Duodenal mucosa (tissue), 2 donors: ENCODE measurements around the gene P4HTM.

Source experiments
- H3K27ac ChIP-seq: one replicate; pipeline ENCODE4 v1.7.0; 2013; ENCODE audit warnings: low read depth, low read length
- H3K27me3 ChIP-seq, 2 donors: one replicate each; pipeline ENCODE4 v1.7.0; 2013; ENCODE audit warnings: low read length in 2 of 2, control low read depth in 1 of 2; ENCODE audit not compliant: insufficient read depth in 2 of 2, control insufficient read depth in 1 of 2
- H3K36me3 ChIP-seq, 2 donors: one replicate each; pipeline ENCODE4 v1.7.0; 2013; ENCODE audit warnings: low read length in 2 of 2, control low read depth in 1 of 2; ENCODE audit not compliant: insufficient read depth in 2 of 2, control insufficient read depth in 1 of 2
- H3K4me1 ChIP-seq, 2 donors: one replicate each; pipeline ENCODE4 v1.7.0; 2013; ENCODE audit warnings: low read length in 2 of 2, control low read depth in 1 of 2; ENCODE audit not compliant: insufficient read depth in 2 of 2, control insufficient read depth in 1 of 2
- H3K4me3 ChIP-seq, 2 donors: one replicate each; pipeline ENCODE4 v1.7.0; 2013; ENCODE audit warnings: low read length in 2 of 2, low read depth in 1 of 2
- H3K9ac ChIP-seq, 2 donors: one replicate each; pipeline ENCODE4 v1.7.0; 2013; ENCODE audit warnings: low read length in 2 of 2, low read depth in 1 of 2
- H3K9me3 ChIP-seq, 2 donors: one replicate each; pipeline ENCODE4 v1.7.0; 2013; ENCODE audit warnings: low read length in 2 of 2, control low read depth in 1 of 2; ENCODE audit not compliant: control insufficient read depth in 1 of 2

Gene P4HTM

GRCh38 chr3:48962340-48962739, 27.7 kb upstream of the P4HTM start:
- H3K36me3 ChIP-seq = peaks cover 20 to 40% of the 10 kb centered on the region in 2 donors
- no peak overlapping the region for H3K9ac ChIP-seq
- no peaks in the 10 kb centered on the region for H3K9me3 ChIP-seq
- no peak overlapping the region for H3K4me3 ChIP-seq
- H3K4me1 ChIP-seq = no peaks in the 10 kb centered on the region
- H3K27me3 ChIP-seq = no peaks in the 10 kb centered on the region
- no peak overlapping the region for H3K27ac ChIP-seq

DNA sequence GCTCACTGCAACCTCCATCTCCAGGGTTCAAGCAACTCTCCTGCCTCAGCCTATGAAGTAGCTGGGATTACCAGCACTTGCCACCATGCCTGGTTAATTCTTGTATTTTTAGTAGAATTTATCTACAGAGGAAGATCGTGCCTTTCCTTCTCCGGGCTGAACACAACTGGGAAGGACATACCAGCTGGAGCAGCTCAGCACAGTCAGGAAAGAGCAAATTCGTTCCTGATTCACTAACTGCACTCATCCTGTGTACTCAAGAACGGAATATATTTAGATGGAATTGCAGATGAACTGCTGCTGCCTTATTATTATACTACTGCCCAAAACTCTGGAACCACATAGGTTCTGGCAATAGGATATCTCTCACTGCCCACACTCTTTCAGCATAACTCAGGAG, 27.1 kb upstream of the P4HTM start:
- Histone ChIP-seq H3K27me3 (no peaks in the 10 kb centered on the region), H3K4me3 (no peak overlapping the region), H3K4me1 (no peaks in the 10 kb centered on the region), H3K36me3 (peaks cover 18 to 36% of the 10 kb centered on the region in 2 donors), H3K9ac (no peak overlapping the region), H3K27ac (no peak overlapping the region), H3K9me3 (no peaks in the 10 kb centered on the region)

- H3K9me3 ChIP-seq = no peaks in the 10 kb centered on the region
- H3K4me3 ChIP-seq = no peak overlapping the region
- no peak overlapping the region for H3K27ac ChIP-seq
- no peaks in the 10 kb centered on the region for H3K27me3 ChIP-seq
- H3K36me3 ChIP-seq = peaks cover 18 to 36% of the 10 kb centered on the region in 2 donors
- no peaks in the 10 kb centered on the region for H3K4me1 ChIP-seq
- no peak overlapping the region for H3K9ac ChIP-seq
These were observed 26.4 kb upstream of the P4HTM start for GRCh38 chr3:48963591-48963990.

GRCh38 chr3:48966367-48966766, 23.7 kb upstream of the P4HTM start:
- Histone ChIP-seq H3K9ac (no peak overlapping the region), H3K4me1 (no peaks in the 10 kb centered on the region), H3K36me3 (peaks cover 29 to 62% of the 10 kb centered on the region in 2 donors), H3K27ac (no peak overlapping the region), H3K9me3 (no peaks in the 10 kb centered on the region), H3K4me3 (no peak overlapping the region), H3K27me3 (no peaks in the 10 kb centered on the region)

- Histone ChIP-seq H3K9ac (no peak overlapping the region), H3K4me3 (no peak overlapping the region), H3K27ac (no peak overlapping the region), H3K36me3 (peaks cover 29 to 64% of the 10 kb centered on the region in 2 donors), H3K27me3 (no peaks in the 10 kb centered on the region), H3K9me3 (no peaks in the 10 kb centered on the region), H3K4me1 (no peaks in the 10 kb centered on the region)
These were observed 23.1 kb upstream of the P4HTM start for GRCh38 chr3:48966876-48967361.

DNA sequence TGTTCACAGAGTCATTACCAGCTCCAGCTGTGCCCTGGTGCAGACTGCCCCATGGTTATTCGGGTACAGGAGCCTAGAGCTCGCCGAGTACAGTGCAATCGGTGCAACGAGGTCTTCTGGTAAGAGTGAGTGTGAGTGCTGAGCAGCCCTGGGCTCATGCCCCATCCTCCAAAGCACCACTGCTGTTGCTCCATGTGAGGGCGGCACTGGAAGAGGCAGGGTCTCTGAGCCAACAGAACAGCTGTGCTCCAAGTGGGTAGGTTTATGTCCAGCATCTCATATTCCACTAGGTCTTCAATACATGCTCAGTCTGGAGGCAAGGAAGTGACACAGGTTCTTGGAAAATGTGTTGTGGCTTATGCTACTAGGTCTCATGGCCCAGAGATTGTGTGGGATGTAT, 19.5 kb upstream of the P4HTM start:
- peaks cover 41 to 84% of the 10 kb centered on the region in 2 donors for H3K36me3 ChIP-seq
- H3K4me3 ChIP-seq = no peak overlapping the region
- no peaks in the 10 kb centered on the region for H3K27me3 ChIP-seq
- no peak overlapping the region for H3K9ac ChIP-seq
- no peak overlapping the region for H3K27ac ChIP-seq
- no peaks in the 10 kb centered on the region for H3K9me3 ChIP-seq
- no peaks in the 10 kb centered on the region for H3K4me1 ChIP-seq

GRCh38 chr3:48974076-48974864, 15.8 kb upstream of the P4HTM start:
- Histone ChIP-seq H3K4me3 (no peak overlapping the region), H3K4me1 (no peaks in the 10 kb centered on the region), H3K9ac (no peak overlapping the region), H3K27ac (no peak overlapping the region), H3K36me3 (peaks cover 38 to 85% of the 10 kb centered on the region in 2 donors), H3K27me3 (no peaks in the 10 kb centered on the region), H3K9me3 (no peaks in the 10 kb centered on the region)

- H3K4me1 ChIP-seq = no peaks in the 10 kb centered on the region
- H3K9me3 ChIP-seq = no peaks in the 10 kb centered on the region
- H3K27ac ChIP-seq = no peak overlapping the region
- peaks cover 48 to 87% of the 10 kb centered on the region in 2 donors for H3K36me3 ChIP-seq
- H3K9ac ChIP-seq = no peak overlapping the region
- H3K4me3 ChIP-seq = no peak overlapping the region
- no peaks in the 10 kb centered on the region for H3K27me3 ChIP-seq
These were observed 10.6 kb upstream of the P4HTM start for GRCh38 chr3:48979451-48979850.

DNA sequence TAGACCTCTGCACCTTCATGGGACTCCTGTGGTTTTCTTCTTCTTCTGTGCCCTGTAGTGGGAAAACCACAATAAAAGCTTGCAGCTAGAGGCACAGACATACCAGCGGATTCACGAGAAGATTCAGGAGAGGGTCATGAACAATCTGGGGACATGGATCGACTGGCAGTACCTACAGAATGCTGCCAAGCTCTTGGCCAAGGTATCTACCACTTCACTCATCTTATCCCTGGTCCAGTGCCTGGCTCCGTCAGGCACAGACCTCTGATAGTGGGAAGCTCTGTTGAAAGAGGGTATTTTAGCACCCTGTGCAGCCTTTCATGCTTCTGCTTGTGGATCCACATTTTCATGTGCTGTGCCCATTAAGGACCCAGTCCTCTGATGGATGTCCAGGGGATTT, 9.7 kb upstream of the P4HTM start:
- H3K36me3 ChIP-seq = peaks cover 47 to 87% of the 10 kb centered on the region in 2 donors
- no peaks in the 10 kb centered on the region for H3K27me3 ChIP-seq

GRCh38 chr3:48982016-48982415, 8.0 kb upstream of the P4HTM start:
- Histone ChIP-seq H3K9ac (no peak overlapping the region), H3K4me1 (no peaks in the 10 kb centered on the region), H3K27ac (no peak overlapping the region), H3K9me3 (no peaks in the 10 kb centered on the region), H3K27me3 (no peaks in the 10 kb centered on the region), H3K36me3 (peaks cover 46 to 82% of the 10 kb centered on the region in 2 donors), H3K4me3 (no peak overlapping the region)

More for the DNA sequence above, 9.7 kb upstream of the P4HTM start:
- H3K9ac ChIP-seq = no peak overlapping the region
- H3K4me1 ChIP-seq = no peaks in the 10 kb centered on the region
- no peaks in the 10 kb centered on the region for H3K9me3 ChIP-seq
- H3K27ac ChIP-seq = no peak overlapping the region
- H3K4me3 ChIP-seq = no peak overlapping the region
